ENCODE measurements around the gene DNMBP. TPM values are rescaled to one million over a fixed set of nuclear protein-coding genes. Genes with fewer than 3 reads are reported as not detected.
A peak's percentile ranks its signal among the peaks of the same experiment; 100 is the strongest.

DNMBP gene
- total and polyA plus RNA-seq, 2 of the 4 experiments (the other 2 are of a cell fraction), result 10.9 to 13.6 TPM

DNA sequence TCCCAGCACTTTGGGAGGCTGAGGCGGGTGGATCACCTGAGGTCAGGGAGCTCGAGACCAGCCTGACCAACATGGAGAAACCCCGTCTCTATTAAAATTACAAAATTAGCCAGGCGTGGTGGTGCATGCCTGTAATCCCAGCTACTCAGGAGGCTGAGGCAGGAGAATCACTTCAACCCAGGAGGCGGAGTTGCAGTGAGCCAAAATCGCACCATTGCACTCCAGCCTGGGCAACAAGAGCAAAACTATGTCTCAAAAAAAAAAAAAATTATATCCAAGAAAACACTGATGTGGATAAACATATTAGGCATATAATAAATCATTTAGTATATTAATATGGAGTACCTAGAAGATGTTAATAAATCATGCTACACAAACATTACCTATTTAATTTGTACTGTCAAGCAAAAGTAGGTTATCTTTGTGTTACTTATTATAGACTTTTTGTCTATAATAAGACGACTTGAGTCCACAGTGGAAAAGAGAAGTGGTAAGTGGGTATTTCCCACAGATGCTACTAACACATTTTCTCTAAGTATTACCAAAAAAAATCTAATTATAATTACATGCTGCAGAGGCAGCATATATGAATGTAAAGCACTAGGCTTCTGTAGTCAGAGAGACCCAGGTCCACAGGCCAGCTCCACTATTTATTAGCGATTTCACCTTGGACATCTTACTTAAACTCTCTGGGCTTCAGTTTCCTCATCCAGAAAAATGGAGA is 34.5 kb downstream of the DNMBP start:
- Histone ChIP-seq H2BK15ac (ENCODE audit: low read depth, low read length) (no peak overlapping the region), H2BK120ac (ENCODE audit: low read depth, low read length) (no peak overlapping the region), H3K4me1 (ENCODE audit: control insufficient read depth, insufficient read depth, low read length) (peaks cover 8% of the 10 kb centered on the region), H2AFZ (replicated peaks; ENCODE audit: low read length, poor library complexity) (no peak overlapping the region), H2AK9ac (replicated peaks; ENCODE audit: low read depth, low read length, poor library complexity) (no peak overlapping the region), H3K27me3 (ENCODE audit: control insufficient read depth, insufficient read depth, low read length) (no peaks in the 10 kb centered on the region), H4K20me1 (ENCODE audit: insufficient read depth, low read length) (no peaks in the 10 kb centered on the region; the same call in 1 of the 2 replicates), H3K9ac (ENCODE audit: low read depth, low read length) (no peak overlapping the region), H3K56ac (ENCODE audit: extremely low read depth, insufficient read depth, low read length) (no peak overlapping the region), H3K4me3 (ENCODE audit: insufficient read depth, low read depth, low read length) (no peak overlapping the region), H3K79me1 (ENCODE audit: low read depth in 1 of 2, low read length in 2 of 2) (peaks cover 27 to 71% of the 10 kb centered on the region in 2 experiments), H3K4me2 (ENCODE audit: low read depth, low read length) (no peak overlapping the region), H4K91ac (ENCODE audit: insufficient read depth, low read depth, low read length) (no peak overlapping the region; the same call in 1 of the 2 replicates), H3K9me3 (ENCODE audit: control insufficient read depth, insufficient read depth, low read length) (no peaks in the 10 kb centered on the region), H3K27ac (ENCODE audit: insufficient read depth, low read length) (no peak overlapping the region), H3K14ac (replicated peaks; ENCODE audit: low read depth, low read length) (no peak overlapping the region), H2AK5ac (ENCODE audit: low read depth, low read length) (no peak overlapping the region), H3K18ac (ENCODE audit: low read depth, low read length) (no peak overlapping the region), H3K4ac (ENCODE audit: low read depth, low read length) (no peak overlapping the region), H2BK5ac (ENCODE audit: low read depth, low read length, poor library complexity, severe bottlenecking) (peak overlapping the region; percentile 95), H4K5ac (ENCODE audit: low read depth, low read length) (no peak overlapping the region), H3K9me1 (ENCODE audit: insufficient read depth, low read length) (peaks cover 9% of the 10 kb centered on the region), H2BK20ac (ENCODE audit: low read depth, low read length) (no peak overlapping the region), H4K8ac (ENCODE audit: low read depth in 2 of 2, low read length in 2 of 2) (no peak overlapping the region), H3K23ac (ENCODE audit: low read depth, low read length) (no peak overlapping the region), H3K36me3 (ENCODE audit: control insufficient read depth, insufficient read depth, low read length) (peaks cover 2% of the 10 kb centered on the region; the same call in 1 of the 2 replicates)
- no peak for DNase-seq
- intact Hi-C loops (cut with micrococcal nuclease) (loop anchor here (5.0 kb wide), 1 partner anchor 212 kb away; the partner anchor contains the start of gene ERLIN1), dilution Hi-C loops (cut with HindIII; ENCODE audit: low sequenced_read_pairs, unreplicated experiment) (no loop called here), in situ Hi-C loops (cut with MboI; ENCODE audit: low sequenced_read_pairs) (no loop called here)
- ChIA-PET POLR2A (ENCODE audit: unreplicated experiment) (interaction anchor here (0.5 kb wide), 1 partner anchor 48 kb away, joined by 3 read pairs; no protein-coding TSS in a partner anchor), CTCF (interaction anchor here (0.8 to 1.6 kb wide), 6 partner anchors 10 to 121 kb away, joined by 3 to 5 read pairs (median 4); partner anchors contain the start of gene DNMBP)
- 100% methylated on average over 1 of the region's 8 CpGs; no CpG with 5 or more reads in 1 of the 2 experiments for WGBS, 2 experiments (ENCODE audit: extremely low coverage in 2 of 2, insufficient read length in 1 of 2)
- no TSS peak for BruUV-seq (replicated peaks)
- no peak for ATAC-seq (ENCODE audit: low read depth)
- TF ChIP-seq USF2 (IDR thresholded peaks at IDR 0.05; ENCODE audit: low read depth, low read length) (no peak), RCOR1 (IDR thresholded peaks at IDR 0.05; ENCODE audit: insufficient replicate concordance, low read length) (no peak), SMC3 (IDR thresholded peaks at IDR 0.05; ENCODE audit: low read depth, low read length) (no peak), CEBPB (IDR thresholded peaks at IDR 0.05; ENCODE audit: low read depth, low read length) (no peak), RAD21 (IDR thresholded peaks at IDR 0.05; ENCODE audit: low read length) (no peak), MAZ (IDR thresholded peaks at IDR 0.05; ENCODE audit: borderline replicate concordance, low read depth, low read length) (no peak), POLR2A (IDR thresholded peaks at IDR 0.05; ENCODE audit: low read depth, low read length) (no peak), BHLHE40 (IDR thresholded peaks at IDR 0.05; ENCODE audit: low read depth, low read length) (no peak), CTCF (conservative IDR thresholded peaks at IDR 0.05; ENCODE audit: low read depth, low read length) (no peak)
